ENCODE measurements around the gene ZSCAN4.

ZSCAN4 gene

DNA sequence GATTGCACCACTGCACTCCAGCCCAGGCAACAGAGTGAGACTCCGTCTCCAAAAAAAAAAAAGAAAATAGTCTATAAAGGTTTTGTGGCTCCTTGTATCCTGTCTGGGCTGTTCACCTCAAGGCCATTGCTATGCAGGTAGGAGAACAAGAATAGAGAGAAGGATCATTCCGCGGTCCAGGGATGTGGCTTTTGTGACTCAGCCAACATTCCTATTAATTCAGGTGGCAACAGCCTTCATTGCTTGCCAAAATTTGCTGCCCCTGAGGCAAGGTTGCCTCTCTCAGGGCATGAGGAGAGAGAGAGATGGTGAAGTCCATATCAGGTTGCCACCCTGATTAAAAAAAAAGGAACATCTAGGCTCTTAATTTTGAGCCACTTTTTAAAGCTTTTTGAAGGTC is 21.0 kb downstream of the ZSCAN4 start:
- Histone ChIP-seq H3K4me1 (ENCODE audit: low read depth, poor library complexity, severe bottlenecking) (no peaks in the 10 kb centered on the region), H4K20me1 (ENCODE audit: insufficient read depth) (no peaks in the 10 kb centered on the region), H3K4me3 (IDR thresholded peaks at IDR 0.05; ENCODE audit: insufficient read depth, low read depth, low read length) (no peak overlapping the region), H2AFZ (ENCODE audit: low read depth) (no peak overlapping the region), H3K4me2 (no peak overlapping the region), H3K9ac (no peak overlapping the region), H3K27me3 (ENCODE audit: insufficient read depth, low read depth) (no peaks in the 10 kb centered on the region), H3K36me3 (ENCODE audit: insufficient read depth) (peaks cover 28% of the 10 kb centered on the region; the same call in 1 of the 2 replicates), H3K27ac (no peak overlapping the region), H3K79me2 (ENCODE audit: insufficient read depth, low read depth) (peaks cover 23% of the 10 kb centered on the region; the same call in 1 of the 2 replicates)
- TF ChIP-seq, protein P1, sequence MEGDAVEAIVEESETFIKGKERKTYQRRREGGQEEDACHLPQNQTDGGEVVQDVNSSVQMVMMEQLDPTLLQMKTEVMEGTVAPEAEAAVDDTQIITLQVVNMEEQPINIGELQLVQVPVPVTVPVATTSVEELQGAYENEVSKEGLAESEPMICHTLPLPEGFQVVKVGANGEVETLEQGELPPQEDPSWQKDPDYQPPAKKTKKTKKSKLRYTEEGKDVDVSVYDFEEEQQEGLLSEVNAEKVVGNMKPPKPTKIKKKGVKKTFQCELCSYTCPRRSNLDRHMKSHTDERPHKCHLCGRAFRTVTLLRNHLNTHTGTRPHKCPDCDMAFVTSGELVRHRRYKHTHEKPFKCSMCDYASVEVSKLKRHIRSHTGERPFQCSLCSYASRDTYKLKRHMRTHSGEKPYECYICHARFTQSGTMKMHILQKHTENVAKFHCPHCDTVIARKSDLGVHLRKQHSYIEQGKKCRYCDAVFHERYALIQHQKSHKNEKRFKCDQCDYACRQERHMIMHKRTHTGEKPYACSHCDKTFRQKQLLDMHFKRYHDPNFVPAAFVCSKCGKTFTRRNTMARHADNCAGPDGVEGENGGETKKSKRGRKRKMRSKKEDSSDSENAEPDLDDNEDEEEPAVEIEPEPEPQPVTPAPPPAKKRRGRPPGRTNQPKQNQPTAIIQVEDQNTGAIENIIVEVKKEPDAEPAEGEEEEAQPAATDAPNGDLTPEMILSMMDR (conservative IDR thresholded peaks at IDR 0.05; ENCODE audit: low read depth, low read length), result no peak

GRCh38 chr19:57701625-57702024 is 32.9 kb downstream of the ZSCAN4 start:
- Histone ChIP-seq H4K20me1 (ENCODE audit: insufficient read depth) (no peaks in the 10 kb centered on the region), H3K27ac (no peak overlapping the region), H3K36me3 (ENCODE audit: insufficient read depth) (no peaks in the 10 kb centered on the region), H3K4me3 (IDR thresholded peaks at IDR 0.05; ENCODE audit: insufficient read depth, low read depth, low read length) (no peak overlapping the region), H3K79me2 (ENCODE audit: insufficient read depth, low read depth) (peaks cover 3% of the 10 kb centered on the region; the same call in 1 of the 2 replicates), H3K27me3 (ENCODE audit: insufficient read depth, low read depth) (no peaks in the 10 kb centered on the region), H2AFZ (ENCODE audit: low read depth) (no peak overlapping the region), H3K4me1 (ENCODE audit: low read depth, poor library complexity, severe bottlenecking) (no peaks in the 10 kb centered on the region), H3K9ac (no peak overlapping the region), H3K4me2 (no peak overlapping the region)
- TF ChIP-seq, protein P1 (conservative IDR thresholded peaks at IDR 0.05; ENCODE audit: low read depth, low read length), result no peak

- Histone ChIP-seq H3K36me3 (ENCODE audit: insufficient read depth) (no peaks in the 10 kb centered on the region), H3K79me2 (ENCODE audit: insufficient read depth, low read depth) (no peaks in the 10 kb centered on the region), H3K27me3 (ENCODE audit: insufficient read depth, low read depth) (no peaks in the 10 kb centered on the region), H3K4me3 (IDR thresholded peaks at IDR 0.05; ENCODE audit: insufficient read depth, low read depth, low read length) (no peak overlapping the region), H4K20me1 (ENCODE audit: insufficient read depth) (no peaks in the 10 kb centered on the region), H2AFZ (ENCODE audit: low read depth) (no peak overlapping the region), H3K4me1 (ENCODE audit: low read depth, poor library complexity, severe bottlenecking) (no peaks in the 10 kb centered on the region), H3K27ac (no peak overlapping the region), H3K9ac (no peak overlapping the region), H3K4me2 (no peak overlapping the region)
- TF ChIP-seq, protein P1 (conservative IDR thresholded peaks at IDR 0.05; ENCODE audit: low read depth, low read length), result no peak
These were observed 37.6 kb downstream of the ZSCAN4 start for GRCh38 chr19:57706346-57706745.

DNA sequence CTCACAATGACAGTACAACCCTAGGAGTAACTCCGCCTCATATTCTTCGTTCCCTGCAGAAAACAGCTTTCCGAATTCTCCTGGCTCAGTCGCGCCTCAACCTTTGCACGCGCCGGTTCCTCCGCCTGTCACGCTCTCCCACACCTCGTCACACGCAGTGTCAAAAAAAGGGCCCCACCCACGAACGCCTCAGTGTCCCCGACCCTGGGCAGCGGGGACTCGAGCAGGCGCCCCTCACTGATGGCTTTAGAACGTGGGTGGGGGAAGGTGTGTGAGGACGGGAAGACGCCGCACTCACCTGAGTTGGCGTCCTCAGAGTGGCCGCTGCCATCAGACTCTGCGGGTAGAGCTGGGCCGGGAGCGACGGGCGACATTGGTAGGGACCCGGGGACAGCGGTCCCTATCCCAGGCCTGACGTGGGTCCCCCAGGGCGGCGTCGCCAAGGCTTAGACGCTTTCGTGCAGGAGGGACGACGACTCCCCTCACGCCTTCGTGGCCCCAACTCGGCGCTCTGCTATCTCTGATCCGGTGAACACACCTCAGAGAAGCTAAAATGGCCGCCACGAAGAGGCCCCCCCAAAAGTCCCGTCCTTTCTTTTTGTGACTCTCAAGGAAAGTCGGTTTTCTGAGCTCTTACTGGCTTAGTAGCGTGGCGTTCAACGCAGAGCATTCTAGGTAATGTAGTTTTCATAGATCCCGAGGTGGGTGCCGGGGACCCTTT is 40.1 kb downstream of the ZSCAN4 start, which contains the start of gene ZNF154:
ZNF154 (minus strand) TSS at position 564 of the 721 bp plus-strand sequence; CDS start at position 331, 233 bp downstream.
- H3K4me3 ChIP-seq (IDR thresholded peaks at IDR 0.05; ENCODE audit: insufficient read depth, low read depth, low read length), result no peak within 1 kb of the TSS

More for the DNA sequence above, 40.1 kb downstream of the ZSCAN4 start, which contains the start of gene ZNF154:
- no peaks in the 10 kb centered on the region for H3K27me3 ChIP-seq (ENCODE audit: insufficient read depth, low read depth)
- H3K9ac ChIP-seq, result no peak within 1 kb of the TSS
- no peak within 1 kb of the TSS for H2AFZ ChIP-seq (ENCODE audit: low read depth)
- no peaks in the 10 kb centered on the region for H4K20me1 ChIP-seq (ENCODE audit: insufficient read depth)
- H3K36me3 ChIP-seq (ENCODE audit: insufficient read depth), result no peaks in the 10 kb centered on the region
- TF ChIP-seq, protein P1 (conservative IDR thresholded peaks at IDR 0.05; ENCODE audit: low read depth, low read length), result no peak
- no peak within 1 kb of the TSS for H3K27ac ChIP-seq
- H3K79me2 ChIP-seq (ENCODE audit: insufficient read depth, low read depth), result no peaks in the 10 kb centered on the region
- H3K4me2 ChIP-seq, result no peak within 1 kb of the TSS
- H3K4me1 ChIP-seq (ENCODE audit: low read depth, poor library complexity, severe bottlenecking), result no peaks in the 10 kb centered on the region

Data from KMS-11 (cell line).